DOHH2 (cell line): ENCODE results near the gene CNOT4.

Experiments used
- H3F3A ChIP-seq: fragments of 200-600 bp; sonication (generic), shearing (Covaris generic); 2 replicates; pipeline ENCODE4 v1.6.0; 2016; ENCODE audit warnings: antibody characterized with exemption, mild to moderate bottlenecking; ENCODE audit not compliant: control insufficient read depth, insufficient read depth
- H3K27ac ChIP-seq: fragments of 200-600 bp; sonication (generic); 2 replicates; pipeline ENCODE4 v1.5.1; 2014; ENCODE audit warnings: low read depth, mild to moderate bottlenecking, low read length, moderate library complexity
- H3K27me3 ChIP-seq: fragments of 200-600 bp; sonication (generic); 2 replicates; pipeline ENCODE4 v1.6.1; 2014; ENCODE audit warnings: mild to moderate bottlenecking, low read length, mixed read lengths; ENCODE audit not compliant: control insufficient read depth
- H3K36me3 ChIP-seq: fragments of 200-600 bp; sonication (generic); 2 replicates; pipeline ENCODE4 v1.6.1; 2014; ENCODE audit warnings: mild to moderate bottlenecking, low read length, moderate library complexity, mixed read lengths; ENCODE audit not compliant: control insufficient read depth
- H3K4me1 ChIP-seq: fragments of 200-600 bp; sonication (generic); 2 replicates; pipeline ENCODE4 v1.6.1; 2014; ENCODE audit warnings: mild to moderate bottlenecking, low read length, mixed read lengths; ENCODE audit not compliant: control insufficient read depth
- H3K4me2 ChIP-seq: fragments of 200-600 bp; sonication (generic); 2 replicates; pipeline ENCODE4 v1.6.0; 2014; ENCODE audit warnings: mild to moderate bottlenecking, low read length, moderate library complexity
- H3K4me3 ChIP-seq: fragments of 200-600 bp; sonication (generic); 2 replicates; pipeline ENCODE4 v1.5.1; 2014; ENCODE audit warnings: mild to moderate bottlenecking, low read length, mixed read lengths
- H3K79me2 ChIP-seq: fragments of 200-600 bp; sonication (generic); 2 replicates; pipeline ENCODE4 v1.6.1; 2014; ENCODE audit warnings: mild to moderate bottlenecking, low read length, mixed read lengths; ENCODE audit not compliant: control insufficient read depth
- H3K9me2 ChIP-seq: fragments of 200-600 bp; sonication (generic); replicated peaks from 2 replicates; pipeline ENCODE4 v1.6.1; 2014; ENCODE audit warnings: mild to moderate bottlenecking, low read length, mixed read lengths; ENCODE audit not compliant: control insufficient read depth
- H3K9me3 ChIP-seq: fragments of 200-600 bp; sonication (generic); 2 replicates; pipeline ENCODE4 v1.6.1; 2014; ENCODE audit warnings: antibody characterized with exemption, low read length, mixed read lengths; ENCODE audit not compliant: control insufficient read depth, insufficient read depth
- H4K20me1 ChIP-seq: fragments of 200-600 bp; sonication (generic); 2 replicates; pipeline ENCODE4 v1.6.0; 2014; ENCODE audit warnings: low read depth, mild to moderate bottlenecking, antibody characterized with exemption, low read length, moderate library complexity; ENCODE audit not compliant: control insufficient read depth, insufficient read depth
- CTCF ChIP-seq: fragments of 200-600 bp; sonication (generic); IDR thresholded peaks from one replicate; pipeline ENCODE4 v1.5.1; 2014; ENCODE audit warnings: antibody characterized with exemption, mild to moderate bottlenecking, low read depth, low read length; ENCODE audit not compliant: poor library complexity, severe bottlenecking
- EZH2phosphoT487 ChIP-seq: fragments of 200-600 bp; sonication (generic); IDR thresholded peaks from 2 replicates; pipeline ENCODE4 v1.6.1; 2017; ENCODE audit warnings: borderline replicate concordance, mild to moderate bottlenecking, antibody characterized with exemption, low read length, moderate library complexity, mixed read lengths

The CNOT4 gene

DNA sequence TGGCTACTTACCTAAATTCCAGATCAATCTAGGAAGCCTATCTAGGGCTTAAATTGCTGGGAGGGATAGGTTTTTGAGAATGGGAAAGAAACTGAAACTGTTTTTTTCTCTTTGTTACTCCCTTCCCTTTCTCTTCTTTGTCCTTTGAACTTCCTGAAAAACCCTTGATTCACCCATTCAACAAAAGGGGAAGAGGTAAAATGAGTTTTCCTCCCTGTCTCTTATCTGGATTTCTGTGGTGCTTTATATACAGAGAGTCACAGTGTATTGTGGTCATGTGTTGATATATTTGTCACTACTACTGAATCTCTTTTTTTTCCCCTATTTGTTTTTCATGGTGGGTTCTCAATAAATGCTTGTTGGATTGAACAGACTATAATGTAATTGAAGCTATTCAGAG is 28.0 kb upstream of the CNOT4 start:
- no peaks in the 10 kb centered on the region for H3K9me2 ChIP-seq
- no peaks in the 10 kb centered on the region for H3K9me3 ChIP-seq
- H3F3A ChIP-seq = 0 out of 2 replicates have a peak, but pooled peaks cover 2% of the 10 kb centered on the region
- H3K36me3 ChIP-seq = no peaks in the 10 kb centered on the region
- no peaks in the 10 kb centered on the region for H3K79me2 ChIP-seq
- no peak overlapping the region for H3K4me3 ChIP-seq
- TF ChIP-seq CTCF (no peak), EZH2phosphoT487 (no peak)
- peaks cover 19% of the 10 kb centered on the region for H3K27me3 ChIP-seq
- H3K4me2 ChIP-seq = no peak overlapping the region
- H3K4me1 ChIP-seq = no peaks in the 10 kb centered on the region
- no peak overlapping the region for H3K27ac ChIP-seq
- H4K20me1 ChIP-seq = no peaks in the 10 kb centered on the region

- Histone ChIP-seq H3K4me2 (no peak overlapping the region), H3F3A (0 out of 2 replicates have a peak, but pooled peaks cover 2% of the 10 kb centered on the region), H3K4me3 (no peak overlapping the region), H3K36me3 (no peaks in the 10 kb centered on the region), H3K4me1 (no peaks in the 10 kb centered on the region), H3K27me3 (peaks cover 15% of the 10 kb centered on the region), H3K9me3 (no peaks in the 10 kb centered on the region), H4K20me1 (no peaks in the 10 kb centered on the region), H3K9me2 (no peaks in the 10 kb centered on the region), H3K79me2 (no peaks in the 10 kb centered on the region), H3K27ac (no peak overlapping the region)
- TF ChIP-seq EZH2phosphoT487 (no peak), CTCF (no peak)
Measured at GRCh38 chr7:135537453-135537852, 27.6 kb upstream of the CNOT4 start.

- no peak overlapping the region for H3K4me3 ChIP-seq
- H3K27ac ChIP-seq = no peak overlapping the region
- no peaks in the 10 kb centered on the region for H4K20me1 ChIP-seq
- H3F3A ChIP-seq = no peaks in the 10 kb centered on the region
- H3K4me1 ChIP-seq = no peaks in the 10 kb centered on the region
- peaks cover 21% of the 10 kb centered on the region for H3K27me3 ChIP-seq
- TF ChIP-seq CTCF (no peak), EZH2phosphoT487 (no peak)
- H3K9me2 ChIP-seq = no peaks in the 10 kb centered on the region
- no peaks in the 10 kb centered on the region for H3K9me3 ChIP-seq
- no peaks in the 10 kb centered on the region for H3K36me3 ChIP-seq
- no peaks in the 10 kb centered on the region for H3K79me2 ChIP-seq
- H3K4me2 ChIP-seq = no peak overlapping the region
Measured at GRCh38 chr7:135536150-135536549, 26.2 kb upstream of the CNOT4 start.

- no peak for TF ChIP-seq CTCF
- TF ChIP-seq EZH2phosphoT487 = no peak
- Histone ChIP-seq H3K79me2 (no peaks in the 10 kb centered on the region), H3K4me3 (no peak overlapping the region), H3K27ac (no peak overlapping the region), H3K27me3 (peaks cover 13% of the 10 kb centered on the region), H3F3A (no peaks in the 10 kb centered on the region), H3K4me1 (no peaks in the 10 kb centered on the region), H3K36me3 (no peaks in the 10 kb centered on the region), H4K20me1 (no peaks in the 10 kb centered on the region), H3K9me3 (no peaks in the 10 kb centered on the region), H3K4me2 (no peak overlapping the region), H3K9me2 (no peaks in the 10 kb centered on the region)
Measured at GRCh38 chr7:135527025-135527424, 17.1 kb upstream of the CNOT4 start.
